ENCODE measurements around the gene GPR146.

GPR146 gene

GRCh38 chr7:1017586-1018333, 26.6 kb upstream of the GPR146 start:
- DNase-seq (ENCODE audit: low spot score): no peak
- TF ChIP-seq CTCF (IDR thresholded peaks at IDR 0.05; ENCODE audit: borderline replicate concordance, control extremely low read depth, extremely low read depth, insufficient read depth, missing control alignments): no peak
- in situ Hi-C loops (cut with MboI; ENCODE audit: low sequenced_read_pairs, unreplicated experiment): no loop called here

GRCh38 chr7:1018334-1018695, 26.0 kb upstream of the GPR146 start:
- no peak for DNase-seq (ENCODE audit: low spot score)
- in situ Hi-C loops (cut with MboI; ENCODE audit: low sequenced_read_pairs, unreplicated experiment): no loop called here
- no peak for TF ChIP-seq CTCF (IDR thresholded peaks at IDR 0.05; ENCODE audit: borderline replicate concordance, control extremely low read depth, extremely low read depth, insufficient read depth, missing control alignments)

- no peak for TF ChIP-seq CTCF (IDR thresholded peaks at IDR 0.05; ENCODE audit: borderline replicate concordance, control extremely low read depth, extremely low read depth, insufficient read depth, missing control alignments)
- no peak for DNase-seq (ENCODE audit: low spot score)
- in situ Hi-C loops (cut with MboI; ENCODE audit: low sequenced_read_pairs, unreplicated experiment): no loop called here
Observed at GRCh38 chr7:1019255-1019785, 25.0 kb upstream of the GPR146 start.

GRCh38 chr7:1019789-1020610, 24.3 kb upstream of the GPR146 start:
- in situ Hi-C loops (cut with MboI; ENCODE audit: low sequenced_read_pairs, unreplicated experiment): no loop called here
- no peak for DNase-seq (ENCODE audit: low spot score)
- TF ChIP-seq CTCF (IDR thresholded peaks at IDR 0.05; ENCODE audit: borderline replicate concordance, control extremely low read depth, extremely low read depth, insufficient read depth, missing control alignments): no peak

- DNase-seq (ENCODE audit: low spot score): no peak
- in situ Hi-C loops (cut with MboI; ENCODE audit: low sequenced_read_pairs, unreplicated experiment): no loop called here
- TF ChIP-seq CTCF (IDR thresholded peaks at IDR 0.05; ENCODE audit: borderline replicate concordance, control extremely low read depth, extremely low read depth, insufficient read depth, missing control alignments): no peak
Observed at GRCh38 chr7:1020849-1021251, 23.5 kb upstream of the GPR146 start.

GRCh38 chr7:1021366-1021765, 23.0 kb upstream of the GPR146 start:
- in situ Hi-C loops (cut with MboI; ENCODE audit: low sequenced_read_pairs, unreplicated experiment): no loop called here
- no peak for DNase-seq (ENCODE audit: low spot score)
- no peak for TF ChIP-seq CTCF (IDR thresholded peaks at IDR 0.05; ENCODE audit: borderline replicate concordance, control extremely low read depth, extremely low read depth, insufficient read depth, missing control alignments)

Measured in GM13976 (cell line).